Activated T-cell treated with anti-CD3 and anti-CD28 coated beads, Interleukin-2, amount 50 U/mL, for 24 hours (primary cell): ENCODE data around the gene YPEL4.
"Not testable (repeated sequence)": the region's sequence is repeated elsewhere in the genome, so short reads cannot be mapped to it uniquely, and the experiment has no call there.

ENCODE experiments used
- DNase-seq: peaks from one replicate; pipeline ENCODE4 v3.0.0-alpha.2; 2020
- H3K27ac Mint-ChIP-seq: 2 replicates; pipeline ENCODE4 v1.8.0; 2020; ENCODE audit warnings: mild to moderate bottlenecking, mixed read lengths
- H3K27me3 Mint-ChIP-seq: 2 replicates; pipeline ENCODE4 v1.8.0; 2020; ENCODE audit warnings: mixed read lengths
- H3K36me3 Mint-ChIP-seq: 2 replicates; pipeline ENCODE4 v1.8.0; 2020; ENCODE audit warnings: low read depth, mixed read lengths
- H3K4me1 Mint-ChIP-seq: 2 replicates; pipeline ENCODE4 v1.8.0; 2020; ENCODE audit warnings: low read depth, mixed read lengths
- H3K4me3 Mint-ChIP-seq: 2 replicates; pipeline ENCODE4 v1.8.0; 2020; ENCODE audit warnings: mild to moderate bottlenecking, moderate library complexity, mixed read lengths
- H3K9me3 Mint-ChIP-seq: 2 replicates; pipeline ENCODE4 v1.8.0; 2020; ENCODE audit warnings: mixed read lengths

Gene YPEL4

GRCh38 chr11:57658023-57658361, 8.3 kb upstream of the YPEL4 start:
- Mint-ChIP-seq H3K27me3 (no peaks in the 10 kb centered on the region), H3K4me3 (peak overlapping the region; percentile 97), H3K27ac (peak overlapping the region; percentile 98), H3K4me1 (peaks cover 42% of the 10 kb centered on the region), H3K9me3 (no peaks in the 10 kb centered on the region), H3K36me3 (peaks cover 47% of the 10 kb centered on the region)
- no peak for DNase-seq

DNA sequence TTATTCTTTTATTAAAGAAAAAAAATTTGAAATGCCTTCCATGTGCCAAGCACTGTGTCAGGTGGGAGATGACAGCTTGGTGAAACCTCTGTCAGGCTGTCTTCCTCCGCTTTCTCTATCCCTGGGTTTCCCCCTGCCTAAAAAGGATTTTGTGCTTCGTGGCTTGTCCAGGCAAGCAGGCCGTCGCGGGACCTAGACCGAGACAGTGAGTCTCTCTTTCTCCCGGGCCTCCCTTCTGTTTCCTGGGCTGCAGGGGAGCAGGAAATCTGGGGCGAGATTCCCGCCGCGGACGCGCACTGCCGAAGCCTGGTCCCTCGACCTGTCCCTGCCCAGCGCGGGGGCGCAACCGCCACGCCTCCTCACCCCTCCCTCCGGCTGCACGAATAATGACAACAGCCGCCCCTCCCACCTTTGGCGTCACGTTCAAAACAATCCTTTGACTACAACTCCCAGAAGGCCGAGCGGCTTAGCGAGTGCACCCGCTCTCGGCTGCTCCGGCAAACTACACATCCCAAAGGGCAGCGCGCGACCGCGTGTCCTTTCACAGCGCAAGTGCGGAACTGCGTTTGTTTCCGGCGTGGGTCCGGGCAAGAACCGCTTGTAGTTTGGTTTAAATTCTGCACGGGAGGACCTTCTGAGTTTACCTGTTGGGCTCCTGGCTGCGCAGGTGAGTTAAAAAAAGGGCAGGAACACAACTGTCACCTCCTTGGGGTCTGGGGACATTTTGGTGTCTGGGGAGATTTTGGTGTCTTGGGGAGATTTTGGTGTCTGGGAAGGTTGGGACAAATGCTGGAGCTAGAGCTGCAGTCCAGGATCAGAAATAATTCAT, 7.7 kb upstream of the YPEL4 start, which contains the start of gene CLP1:
Gene CLP1, plus strand, starts transcription at position 569 of the 829 bp plus-strand sequence. CDS start 1,715 bp downstream, outside the sequence.
- Mint-ChIP-seq H3K27me3 (no peaks in the 10 kb centered on the region), H3K27ac (peak within 1 kb of the TSS; percentile 98), H3K36me3 (peaks cover 41% of the 10 kb centered on the region), H3K9me3 (no peaks in the 10 kb centered on the region), H3K4me1 (peaks cover 40% of the 10 kb centered on the region), H3K4me3 (peak within 1 kb of the TSS; percentile 97)
- DNase-seq: peak; percentile 98

DNA sequence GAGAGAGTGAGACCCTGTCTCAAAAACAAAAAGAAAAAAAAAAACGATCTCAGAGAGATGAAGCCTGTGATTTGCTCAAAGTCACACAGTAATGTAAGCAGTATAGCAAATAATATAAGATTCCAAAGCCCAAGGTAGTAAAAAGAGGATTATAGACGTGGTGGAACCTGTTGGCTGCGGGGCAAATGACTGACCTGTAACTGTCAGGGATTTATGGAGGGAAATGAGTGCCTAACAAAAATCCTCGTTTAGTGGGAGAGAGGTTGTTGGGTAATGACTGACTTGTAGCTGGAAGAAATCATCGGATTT, 7.1 kb upstream of the YPEL4 start:
- peak overlapping the region; percentile 98 for H3K27ac Mint-ChIP-seq
- H3K4me1 Mint-ChIP-seq: peaks cover 39% of the 10 kb centered on the region
- no peaks in the 10 kb centered on the region for H3K9me3 Mint-ChIP-seq
- peak overlapping the region; percentile 97 for H3K4me3 Mint-ChIP-seq
- peaks cover 36% of the 10 kb centered on the region for H3K36me3 Mint-ChIP-seq
- no peaks in the 10 kb centered on the region for H3K27me3 Mint-ChIP-seq
- DNase-seq: no peak

- Mint-ChIP-seq H3K36me3 (peaks cover 7% of the 10 kb centered on the region), H3K4me3 (no peak overlapping the region), H3K4me1 (peaks cover 37% of the 10 kb centered on the region), H3K27ac (peak overlapping the region; percentile 2), H3K9me3 (no peaks in the 10 kb centered on the region), H3K27me3 (peaks cover 9% of the 10 kb centered on the region)
- no peak for DNase-seq
These were observed 3.5 kb upstream of the YPEL4 start for GRCh38 chr11:57653163-57653562.

DNA sequence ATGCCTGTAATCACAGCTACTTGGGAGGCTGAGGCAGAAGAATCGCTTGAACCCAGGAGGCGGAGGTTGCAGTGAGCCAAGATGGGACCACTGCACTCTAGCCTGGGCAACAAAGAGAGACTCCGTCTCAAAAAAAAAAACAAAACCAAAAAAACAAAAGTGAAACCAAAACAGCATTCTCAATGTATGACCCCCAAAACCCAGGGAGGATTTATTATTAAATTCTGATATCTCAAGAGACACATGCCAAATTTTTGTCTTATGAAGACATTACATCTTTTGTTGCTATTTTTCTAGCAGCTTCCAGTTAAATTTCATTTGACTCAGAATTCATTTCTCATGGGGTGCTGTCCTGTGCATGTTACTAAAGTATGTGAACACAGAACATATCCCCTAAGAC, 3.0 kb upstream of the YPEL4 start:
- peaks cover 14% of the 10 kb centered on the region for H3K27me3 Mint-ChIP-seq
- H3K4me1 Mint-ChIP-seq: peaks cover 39% of the 10 kb centered on the region
- no peaks in the 10 kb centered on the region for H3K9me3 Mint-ChIP-seq
- H3K27ac Mint-ChIP-seq: peak overlapping the region; percentile 8
- DNase-seq: no peak
- peaks cover 2% of the 10 kb centered on the region for H3K36me3 Mint-ChIP-seq
- peak overlapping the region; percentile 18 for H3K4me3 Mint-ChIP-seq

DNA sequence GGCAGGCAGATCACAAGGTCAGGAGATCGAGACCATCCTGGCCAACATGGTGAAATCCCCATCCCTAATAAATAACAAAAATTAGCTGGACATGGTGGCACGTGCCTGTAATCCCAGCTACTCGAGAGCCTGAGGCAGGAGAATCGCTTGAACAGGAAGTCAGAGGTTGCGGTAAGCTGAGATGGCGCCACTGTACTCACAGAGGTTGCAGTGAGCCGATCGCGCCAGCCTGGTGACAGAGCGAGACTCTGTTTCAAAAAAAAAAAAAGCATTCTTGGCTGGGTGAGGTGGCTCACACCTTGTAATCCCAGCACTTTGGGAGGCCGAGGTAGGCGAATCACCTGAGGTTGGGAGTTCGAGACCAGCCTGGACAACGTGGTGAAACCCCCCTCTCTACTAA, 2.5 kb upstream of the YPEL4 start:
- Mint-ChIP-seq H3K27me3 (peaks cover 19% of the 10 kb centered on the region), H3K4me1 (peaks cover 40% of the 10 kb centered on the region), H3K4me3 (peak overlapping the region; percentile 18), H3K27ac (peak overlapping the region; percentile 8)
- H3K36me3 Mint-ChIP-seq, H3K9me3 Mint-ChIP-seq, DNase-seq: not testable (repeated sequence)

- Mint-ChIP-seq H3K9me3 (no peaks in the 10 kb centered on the region), H3K4me1 (peaks cover 42% of the 10 kb centered on the region), H3K27ac (no peak overlapping the region)
These were observed 1.7 kb upstream of the YPEL4 start for GRCh38 chr11:57651408-57651807.

GRCh38 chr11:57650739-57651090, 1.0 kb upstream of the YPEL4 start:
- Mint-ChIP-seq H3K27me3 (peaks cover 34% of the 10 kb centered on the region), H3K4me3 (no peak overlapping the region), H3K36me3 (no peaks in the 10 kb centered on the region), H3K4me1 (peaks cover 43% of the 10 kb centered on the region), H3K9me3 (no peaks in the 10 kb centered on the region), H3K27ac (no peak overlapping the region)
- DNase-seq: no peak

More at GRCh38 chr11:57651408-57651807, 1.7 kb upstream of the YPEL4 start:
- no peaks in the 10 kb centered on the region for H3K36me3 Mint-ChIP-seq
- no peak for DNase-seq
- H3K27me3 Mint-ChIP-seq: peaks cover 27% of the 10 kb centered on the region
- no peak overlapping the region for H3K4me3 Mint-ChIP-seq

DNA sequence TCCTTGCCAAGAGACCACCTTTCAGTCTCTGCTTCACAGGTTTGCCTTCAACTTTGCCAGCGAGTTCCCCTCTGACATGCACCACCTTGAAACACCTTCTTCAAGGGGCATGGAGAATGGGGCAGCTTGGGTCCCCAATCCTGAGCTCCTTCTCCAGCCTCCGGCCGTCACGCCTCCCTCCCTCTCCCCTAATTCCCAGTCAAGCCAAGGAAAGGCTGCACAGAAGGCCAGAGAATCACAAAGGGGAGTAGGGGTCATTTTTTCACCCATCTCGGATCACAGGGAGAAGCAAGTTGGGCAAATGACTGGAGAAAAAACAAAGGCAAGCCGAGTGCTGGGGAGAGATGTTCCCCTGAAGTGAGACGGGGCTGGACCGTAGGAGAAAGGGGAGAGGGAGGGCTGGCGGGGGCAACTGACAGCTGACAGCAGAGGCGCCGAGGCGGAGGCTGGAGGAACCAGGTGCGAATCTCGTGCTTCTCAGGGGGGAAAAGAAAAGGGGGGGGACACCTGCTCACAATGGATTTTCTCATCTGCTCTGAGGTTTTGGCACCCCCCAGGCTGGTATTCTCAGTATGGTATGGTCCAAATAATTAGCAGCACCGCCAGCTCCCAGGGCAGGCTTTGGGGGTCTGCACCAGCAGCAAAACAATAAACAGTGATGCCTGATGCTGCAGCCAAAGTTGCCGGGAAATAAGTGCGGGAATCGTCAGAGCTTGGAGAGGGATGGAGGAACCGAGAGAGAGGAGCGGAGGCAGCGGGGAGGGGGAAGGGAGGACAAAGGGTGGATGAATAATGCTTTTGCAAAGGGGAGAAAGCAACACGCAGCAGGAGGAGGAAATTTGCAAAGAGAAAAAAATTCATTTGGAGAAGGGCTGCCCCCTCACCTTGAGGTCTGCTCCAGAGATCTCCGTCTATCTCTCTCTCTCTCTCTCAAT, 644 bp downstream of the YPEL4 start:
- Mint-ChIP-seq H3K9me3 (no peaks in the 10 kb centered on the region), H3K4me1 (peaks cover 46% of the 10 kb centered on the region), H3K36me3 (no peaks in the 10 kb centered on the region), H3K4me3 (peak overlapping the region; percentile 67), H3K27ac (peak overlapping the region; percentile 80), H3K27me3 (peaks cover 46% of the 10 kb centered on the region)
- no peak for DNase-seq

GRCh38 chr11:57647960-57648800, 1.5 kb downstream of the YPEL4 start:
- Mint-ChIP-seq H3K9me3 (no peaks in the 10 kb centered on the region), H3K36me3 (no peaks in the 10 kb centered on the region), H3K27ac (no peak overlapping the region), H3K27me3 (peaks cover 46% of the 10 kb centered on the region), H3K4me3 (peak overlapping the region; percentile 67), H3K4me1 (peaks cover 46% of the 10 kb centered on the region)
- DNase-seq: no peak

- DNase-seq: no peak
- no peaks in the 10 kb centered on the region for H3K36me3 Mint-ChIP-seq
- no peak overlapping the region for H3K4me3 Mint-ChIP-seq
- peaks cover 41% of the 10 kb centered on the region for H3K4me1 Mint-ChIP-seq
- peaks cover 46% of the 10 kb centered on the region for H3K27me3 Mint-ChIP-seq
- no peaks in the 10 kb centered on the region for H3K9me3 Mint-ChIP-seq
- H3K27ac Mint-ChIP-seq: no peak overlapping the region
These were observed 2.3 kb downstream of the YPEL4 start for GRCh38 chr11:57647372-57647771.

- no peaks in the 10 kb centered on the region for H3K36me3 Mint-ChIP-seq
- H3K9me3 Mint-ChIP-seq: no peaks in the 10 kb centered on the region
- peaks cover 46% of the 10 kb centered on the region for H3K27me3 Mint-ChIP-seq
- peaks cover 39% of the 10 kb centered on the region for H3K4me1 Mint-ChIP-seq
- H3K27ac Mint-ChIP-seq: no peak overlapping the region
- H3K4me3 Mint-ChIP-seq: no peak overlapping the region
- DNase-seq: no peak
These were observed 2.9 kb downstream of the YPEL4 start for GRCh38 chr11:57646799-57647303.

GRCh38 chr11:57646194-57646798, 3.4 kb downstream of the YPEL4 start:
- no peak overlapping the region for H3K27ac Mint-ChIP-seq
- no peak for DNase-seq
- no peaks in the 10 kb centered on the region for H3K36me3 Mint-ChIP-seq
- H3K27me3 Mint-ChIP-seq: peaks cover 46% of the 10 kb centered on the region
- H3K4me3 Mint-ChIP-seq: no peak overlapping the region
- H3K4me1 Mint-ChIP-seq: peaks cover 40% of the 10 kb centered on the region
- H3K9me3 Mint-ChIP-seq: no peaks in the 10 kb centered on the region

DNA sequence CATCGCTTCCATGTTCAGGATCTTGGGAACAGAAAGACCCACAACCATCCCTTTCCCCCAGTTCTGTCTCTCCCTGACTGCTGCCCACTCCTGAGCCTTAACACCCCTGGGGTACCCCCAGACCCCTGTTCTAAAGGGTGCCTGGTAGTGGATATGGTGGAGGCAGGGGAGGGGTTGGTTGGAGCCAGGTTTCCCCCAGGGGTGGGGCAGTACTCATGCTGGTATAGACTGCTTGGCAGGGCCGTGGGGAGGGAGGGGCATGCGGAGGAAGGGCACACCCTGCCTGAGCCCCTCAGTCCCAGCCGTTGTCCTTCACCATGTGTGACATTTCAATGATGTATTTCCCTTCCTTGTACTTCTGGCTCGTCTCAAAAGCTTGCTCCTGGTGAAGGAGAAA, 4.0 kb downstream of the YPEL4 start:
- Mint-ChIP-seq H3K4me3 (no peak overlapping the region), H3K9me3 (no peaks in the 10 kb centered on the region), H3K36me3 (no peaks in the 10 kb centered on the region), H3K27ac (no peak overlapping the region), H3K27me3 (peaks cover 46% of the 10 kb centered on the region), H3K4me1 (peaks cover 42% of the 10 kb centered on the region)
- no peak for DNase-seq
